ENCODE results near the gene MFAP3L.
"Not testable (repeated sequence)": the region's sequence is repeated elsewhere in the genome, so short reads cannot be mapped to it uniquely, and the experiment has no call there.

Gene MFAP3L

GRCh38 chr4:169987327-169988228, 38.6 kb downstream of the MFAP3L start:
- DNase-seq (ENCODE audit: low read depth) = no peak

DNA sequence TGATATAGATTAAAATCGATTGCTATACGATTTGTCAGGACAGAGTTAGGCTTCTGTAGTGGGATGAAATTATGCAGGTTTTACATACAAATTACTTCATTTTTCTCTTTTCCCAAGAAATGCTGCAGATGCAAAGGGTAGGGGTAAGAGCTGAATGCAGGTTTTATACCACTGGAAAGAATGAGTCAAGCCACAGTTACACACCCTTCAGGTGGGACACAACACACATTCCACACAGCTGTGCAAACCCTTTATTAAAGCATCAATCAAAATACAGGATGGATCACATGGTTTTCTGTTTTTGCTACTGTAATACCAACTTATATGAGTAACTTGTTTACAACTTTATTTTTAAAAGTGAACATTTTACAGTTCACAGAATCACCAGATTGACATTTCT, 39.8 kb downstream of the MFAP3L start:
- DNase-seq (ENCODE audit: low read depth) = no peak

- no peak for DNase-seq (ENCODE audit: low read depth)
These were observed 40.3 kb downstream of the MFAP3L start for GRCh38 chr4:169985881-169986280.

GRCh38 chr4:169984745-169985144, 41.5 kb downstream of the MFAP3L start:
- no peak for DNase-seq (ENCODE audit: low read depth)

- no peak for DNase-seq (ENCODE audit: low read depth)
These were observed 42.0 kb downstream of the MFAP3L start for GRCh38 chr4:169984173-169984572.

DNA sequence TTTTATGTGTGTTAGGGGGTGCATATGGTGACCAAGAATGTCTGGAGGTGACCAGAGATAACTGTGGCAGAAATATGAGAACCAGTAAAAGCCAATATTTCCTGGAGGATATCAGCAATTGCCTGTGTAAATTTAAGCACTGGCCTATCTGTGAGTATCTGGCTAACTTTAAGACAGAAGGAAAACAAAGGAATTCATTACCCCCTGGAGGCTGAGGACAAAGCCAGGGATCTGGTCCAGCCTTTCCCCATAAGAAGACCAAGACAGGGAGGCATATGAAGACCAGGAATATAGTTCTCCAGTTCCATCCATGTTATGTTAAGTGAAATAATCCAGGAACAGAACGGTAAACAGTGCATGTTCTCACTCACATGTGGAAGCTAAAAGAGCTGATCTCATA, 49.2 kb downstream of the MFAP3L start:
- no peak for DNase-seq (ENCODE audit: low read depth)

GRCh38 chr4:169975838-169976796, 50.1 kb downstream of the MFAP3L start:
- DNase-seq (ENCODE audit: low read depth) = no peak

DNA sequence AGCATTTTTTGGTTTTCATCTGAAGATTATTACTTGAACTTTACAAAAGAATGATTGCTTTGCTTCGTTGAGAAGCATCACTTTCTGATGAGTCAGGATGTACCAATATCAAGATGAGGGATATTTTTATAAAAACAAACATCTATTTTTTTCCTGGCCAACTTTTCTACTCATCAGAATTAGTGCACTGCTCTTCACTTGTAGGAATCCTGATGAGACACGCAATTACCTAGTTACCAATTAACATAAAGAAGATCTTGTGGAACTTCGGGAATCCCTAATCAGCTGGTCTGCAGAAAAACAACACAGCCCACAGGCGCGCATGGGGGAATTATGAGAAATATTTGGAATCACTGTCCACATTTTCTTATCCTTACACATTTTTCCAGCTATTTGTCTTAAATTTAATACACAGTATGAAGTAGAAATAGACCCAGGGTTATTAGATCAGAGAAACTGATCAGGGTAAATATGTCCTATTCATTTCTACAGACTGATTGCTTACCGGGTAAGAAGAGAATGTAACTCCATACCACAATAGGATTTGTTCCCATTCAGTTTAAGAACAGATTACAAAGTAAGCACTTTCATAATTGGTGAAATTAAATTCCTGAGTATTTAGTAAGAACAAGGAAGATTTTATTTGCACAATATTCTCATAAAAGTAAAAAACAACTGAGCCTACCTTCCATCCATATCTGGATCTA, 50.9 kb downstream of the MFAP3L start:
- DNase-seq (ENCODE audit: low read depth) = no peak

GRCh38 chr4:169971456-169972015, 54.7 kb downstream of the MFAP3L start:
- DNase-seq (ENCODE audit: low read depth) = no peak

DNA sequence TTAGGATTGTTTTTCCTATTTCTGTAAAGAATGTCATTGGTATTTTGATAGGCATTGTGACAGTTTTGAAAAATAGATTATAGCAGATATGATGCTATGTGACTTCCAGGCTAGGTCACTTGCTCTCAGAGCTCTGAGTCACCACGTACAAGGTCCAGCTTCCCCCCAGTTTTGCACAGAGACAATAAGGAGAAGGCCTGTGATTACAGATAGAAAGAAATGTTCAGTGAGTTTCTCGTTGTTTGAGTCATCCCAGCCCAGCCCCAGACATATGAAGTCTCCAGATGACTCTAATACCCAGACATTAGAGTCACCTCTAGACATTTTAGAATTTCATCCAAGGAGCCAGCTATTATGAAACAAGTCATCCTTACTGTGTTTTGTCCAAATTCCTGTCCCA, 57.2 kb downstream of the MFAP3L start:
- DNase-seq (ENCODE audit: low read depth) = no peak

- no peak for DNase-seq (ENCODE audit: low read depth)
These were observed 62.2 kb downstream of the MFAP3L start for GRCh38 chr4:169963998-169964397.

GRCh38 chr4:169959254-169959653, 66.9 kb downstream of the MFAP3L start:
- DNase-seq (ENCODE audit: low read depth) = no peak

DNA sequence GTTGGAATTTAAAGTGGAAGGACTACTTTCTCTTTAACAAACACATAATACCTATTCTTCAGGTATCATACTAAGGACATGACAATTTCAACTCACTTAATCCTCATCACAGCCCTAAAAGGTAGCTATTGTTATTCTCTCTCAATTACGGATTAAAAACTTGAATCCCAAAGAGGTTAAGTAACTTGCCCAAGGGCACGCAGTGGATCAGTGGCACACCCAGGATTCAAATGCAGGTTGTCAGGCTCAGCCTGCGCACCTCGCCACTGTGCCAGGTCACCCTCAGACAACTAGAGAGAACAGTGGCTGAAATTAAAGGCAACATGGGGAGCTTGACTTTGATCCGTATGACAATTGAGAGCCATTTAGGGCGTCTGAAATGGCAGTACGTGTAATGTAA, 67.6 kb downstream of the MFAP3L start:
- DNase-seq (ENCODE audit: low read depth) = no peak

GRCh38 chr4:169957785-169958184, 68.4 kb downstream of the MFAP3L start:
- no peak for DNase-seq (ENCODE audit: low read depth)

DNA sequence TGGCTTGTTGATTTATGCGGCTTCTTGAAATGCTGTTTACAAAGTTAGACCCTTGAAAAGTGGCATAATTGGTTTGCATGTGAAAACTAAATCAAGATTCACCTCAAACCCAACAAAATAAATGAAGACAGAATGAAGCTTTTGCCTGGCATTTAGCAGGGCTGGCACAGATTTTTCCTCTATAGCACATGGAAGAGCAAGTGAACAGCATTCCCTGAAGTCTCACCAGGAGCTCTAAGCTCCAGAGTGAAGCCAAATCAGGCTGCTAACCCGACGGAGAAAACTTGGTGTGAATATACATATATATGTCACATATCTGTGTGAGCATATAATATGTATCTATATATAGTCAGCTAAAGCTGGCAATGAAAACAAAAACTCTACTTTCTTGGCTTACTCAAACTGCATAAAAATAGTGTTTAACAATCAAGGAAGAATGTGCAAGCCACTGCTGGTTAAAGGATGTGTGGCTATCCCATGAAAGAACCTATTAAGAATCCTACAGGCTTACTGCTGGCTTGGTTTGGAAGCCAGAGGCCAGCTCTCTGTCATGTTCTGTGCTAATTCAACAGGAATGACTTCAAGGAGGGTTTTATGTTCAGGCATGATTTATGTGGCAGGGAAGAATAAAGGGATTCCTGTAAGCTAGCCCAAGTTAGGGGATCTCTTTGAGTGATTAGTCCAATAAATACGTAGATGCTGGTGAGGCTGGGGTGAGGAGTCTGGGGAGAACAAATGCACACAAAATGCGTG, 69.9 kb downstream of the MFAP3L start:
- no peak for DNase-seq (ENCODE audit: low read depth)

DNA sequence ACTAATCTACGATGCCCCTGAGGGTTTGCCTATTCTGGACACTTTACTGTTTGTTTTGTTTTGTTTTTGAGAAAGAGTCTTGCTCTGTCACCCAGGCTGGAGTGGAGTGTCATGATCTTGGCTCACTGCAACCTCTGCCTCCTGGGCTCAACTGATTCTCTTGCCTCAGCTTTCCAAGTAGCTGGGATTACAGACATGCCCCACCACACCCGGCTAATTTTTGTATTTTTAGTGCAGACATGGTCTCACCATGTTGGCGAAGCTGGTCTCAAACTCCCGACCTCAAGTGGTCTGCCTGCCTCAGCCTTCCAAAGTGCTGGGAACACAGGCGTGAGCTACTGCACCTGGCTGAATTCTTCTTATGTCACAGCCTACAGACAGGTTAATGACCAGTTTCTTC, 70.7 kb downstream of the MFAP3L start:
- DNase-seq (ENCODE audit: low read depth) = no peak

DNA sequence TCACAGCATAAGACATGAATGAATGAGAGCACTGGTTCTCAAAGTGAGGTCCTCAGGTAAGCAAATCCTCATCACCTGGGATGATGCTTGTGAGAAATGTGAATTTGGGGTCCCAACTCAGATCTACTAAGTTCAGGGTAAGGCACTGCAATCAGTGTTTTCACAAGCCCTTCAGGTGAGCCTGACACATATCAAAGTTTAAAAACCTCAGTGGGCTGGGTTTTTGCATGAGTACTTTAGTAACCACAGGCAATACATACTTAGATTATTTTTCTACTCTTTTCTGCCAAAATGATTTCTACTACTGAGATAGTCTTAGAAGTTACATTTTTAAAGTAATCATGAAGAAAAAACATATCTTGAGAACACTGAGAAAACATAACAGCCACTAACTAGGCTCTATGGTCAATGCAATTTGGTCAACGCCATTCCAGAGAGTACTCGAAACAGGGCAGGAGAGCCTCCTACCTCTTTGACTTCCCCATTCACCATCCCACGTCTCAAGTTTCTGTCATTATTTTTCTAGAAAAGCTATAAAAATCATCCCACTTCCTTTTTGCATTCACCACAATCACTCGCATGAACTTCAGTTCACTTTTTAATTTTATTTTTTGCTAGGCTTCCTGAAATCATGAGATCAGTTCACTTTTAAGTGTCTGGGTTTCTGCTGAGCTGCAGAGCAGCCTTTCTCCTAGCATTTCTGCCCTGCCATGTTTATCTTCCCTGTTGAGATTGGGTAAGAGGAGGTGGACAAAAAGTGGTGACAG, 73.8 kb downstream of the MFAP3L start:
- DNase-seq (ENCODE audit: low read depth) = no peak

DNA sequence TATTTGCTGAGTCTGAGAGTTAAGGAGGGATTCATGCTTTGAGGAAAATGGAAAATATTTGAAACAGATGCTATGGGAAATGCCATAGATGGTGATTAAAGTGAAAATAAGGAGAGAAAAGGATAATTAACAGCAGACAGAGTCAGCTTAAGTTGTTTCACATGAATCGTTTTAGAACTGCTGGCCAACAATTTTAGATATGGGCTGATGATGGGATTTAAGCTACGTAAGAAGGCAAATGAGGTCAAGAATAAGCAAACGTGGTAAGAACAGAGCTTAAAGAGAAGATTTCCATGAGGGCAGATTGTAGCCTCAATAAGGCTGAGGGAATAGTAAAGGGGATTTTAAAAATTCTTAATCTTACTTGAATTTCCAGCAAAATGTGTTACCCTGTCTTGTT, 77.9 kb downstream of the MFAP3L start:
- no peak for DNase-seq (ENCODE audit: low read depth)

GRCh38 chr4:169945636-169946035, 80.6 kb downstream of the MFAP3L start:
- no peak for DNase-seq (ENCODE audit: low read depth)

DNA sequence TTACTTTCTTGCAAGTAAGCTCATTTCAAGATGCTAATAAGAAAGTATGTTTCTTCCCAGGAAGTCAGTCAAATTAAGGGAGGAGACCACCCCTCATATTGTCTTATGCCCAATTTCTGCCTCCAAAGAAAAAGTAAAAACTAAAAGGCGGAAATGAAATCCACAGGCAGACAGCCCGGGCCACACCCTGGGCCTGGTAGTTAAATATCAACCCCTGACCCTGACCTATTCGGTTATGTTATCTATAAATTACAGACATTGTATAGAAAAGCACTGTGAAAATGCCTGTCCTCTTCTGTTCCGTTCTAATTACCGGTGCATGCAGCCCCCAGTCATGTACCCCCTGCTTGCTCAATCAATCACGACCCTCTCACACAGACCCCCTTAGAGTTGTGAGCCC, 82.6 kb downstream of the MFAP3L start:
- DNase-seq (ENCODE audit: low read depth) = not testable (repeated sequence)
